OCI-LY7 (cell line): Measurements from ENCODE around the gene UBE2L3. TPM values are rescaled to one million over a fixed set of nuclear protein-coding genes. Genes with fewer than 3 reads are reported as not detected.

Source experiments
- BruUV-seq: library from RNA; stranded (reverse); fragments of 400-500 nt; replicated peaks from 2 replicates; lab custom pipeline; 2021; lab: Mats Ljungman, UMichigan
- CTCF ChIA-PET: fragments of 300-600 bp; sonication (Branson Sonifier 250); formaldehyde crosslinking; loops from one replicate; lab custom pipeline; 2022; ENCODE audit warnings: antibody characterized with exemption; ENCODE audit not compliant: unreplicated experiment; lab: Charles Lee
- POLR2A ChIA-PET: fragments of 300-600 bp; sonication (Branson Sonifier 250); formaldehyde crosslinking; loops from one replicate; lab custom pipeline; 2022; ENCODE audit warnings: antibody characterized with exemption; lab: Charles Lee
- DNase-seq: peaks from one replicate; pipeline ENCODE4 v3.0.0-alpha.2; 2015; ENCODE audit warnings: low spot score
- H2AFZ ChIP-seq: fragments of 200-600 bp; sonication (generic), shearing (Covaris generic); 2 replicates; pipeline ENCODE4 v1.6.1; 2014; ENCODE audit warnings: mild to moderate bottlenecking, antibody characterized with exemption, low read length, moderate library complexity
- H3K27ac ChIP-seq: fragments of 200-600 bp; sonication (generic); 2 replicates; pipeline ENCODE4 v1.5.1; 2014; ENCODE audit warnings: mixed run types, low read depth, mild to moderate bottlenecking, moderate library complexity, low read length, inconsistent platforms; ENCODE audit not compliant: poor library complexity, severe bottlenecking
- H3K36me3 ChIP-seq: fragments of 200-600 bp; sonication (generic); 2 replicates; pipeline ENCODE4 v1.6.1; 2014; ENCODE audit warnings: mild to moderate bottlenecking, antibody characterized with exemption, low read length, moderate library complexity, mixed read lengths; ENCODE audit not compliant: insufficient read depth
- H3K4me1 ChIP-seq: fragments of 200-600 bp; sonication (generic); 2 replicates; pipeline ENCODE4 v1.5.1; 2014; ENCODE audit warnings: mild to moderate bottlenecking, low read length; ENCODE audit not compliant: insufficient read depth, poor library complexity, severe bottlenecking
- H3K4me2 ChIP-seq: fragments of 200-600 bp; sonication (generic); 2 replicates; pipeline ENCODE4 v1.6.1; 2014; ENCODE audit warnings: mild to moderate bottlenecking, low read length
- H3K4me3 ChIP-seq: fragments of 200-600 bp; sonication (generic); 2 replicates; pipeline ENCODE4 v1.5.1; 2014; ENCODE audit warnings: mild to moderate bottlenecking, low read depth, low read length; ENCODE audit not compliant: poor library complexity, severe bottlenecking
- H3K79me2 ChIP-seq: fragments of 200-600 bp; sonication (generic); 2 replicates; pipeline ENCODE4 v1.6.1; 2016; ENCODE audit warnings: low read depth, mild to moderate bottlenecking, low read length, moderate library complexity, mixed read lengths; ENCODE audit not compliant: insufficient read depth
- H3K9me2 ChIP-seq: fragments of 200-600 bp; sonication (generic); 2 replicates; pipeline ENCODE4 v1.6.1; 2016; ENCODE audit warnings: mild to moderate bottlenecking, low read length, mixed read lengths; ENCODE audit not compliant: insufficient read depth
- H3K9me3 ChIP-seq: fragments of 200-600 bp; sonication (generic); 2 replicates; pipeline ENCODE4 v1.6.1; 2014; ENCODE audit warnings: mild to moderate bottlenecking, mixed run types, low read length, mixed read lengths
- H4K20me1 ChIP-seq: fragments of 200-600 bp; sonication (generic); 2 replicates; pipeline ENCODE4 v1.6.1; 2014; ENCODE audit warnings: mild to moderate bottlenecking, antibody characterized with exemption, low read length, moderate library complexity, mixed read lengths; ENCODE audit not compliant: insufficient read depth
- EZH2phosphoT487 ChIP-seq: fragments of 200-600 bp; sonication (generic); IDR thresholded peaks from 2 replicates; pipeline ENCODE4 v1.6.1; 2018; ENCODE audit warnings: low read depth, borderline replicate concordance, mild to moderate bottlenecking, mixed run types, antibody characterized with exemption, low read length, moderate library complexity, mixed read lengths
- intact Hi-C: fragments of 100-400 bp; cut with micrococcal nuclease; formaldehyde crosslinking; loops from one replicate; pipeline ENCODE4 v1.10.0; 2022; ENCODE audit not compliant: unreplicated experiment
- total RNA-seq, 2 experiments: library from RNA; depleted of rRNA in 1 of 2; stranded (reverse); fragments of >200 nt in 1 of 2; shearing (Covaris generic) in 1 of 2; gene quantifications; 2 replicates each; pipeline ENCODE4 v1.2.3, GENCODE V29; 2014 to 2022
- TF ChIP-seq, protein P1 (sequence below): fragments of 200-600 bp; sonication (generic); conservative IDR thresholded peaks from 2 replicates; pipeline ENCODE4 v1.5.1; 2014; ENCODE audit warnings: mild to moderate bottlenecking, antibody characterized with exemption, low read length, moderate library complexity, mixed read lengths

UBE2L3 gene
- total RNA-seq, 2 experiments from 2014 or later: 63.8 to 67.1 TPM

DNA sequence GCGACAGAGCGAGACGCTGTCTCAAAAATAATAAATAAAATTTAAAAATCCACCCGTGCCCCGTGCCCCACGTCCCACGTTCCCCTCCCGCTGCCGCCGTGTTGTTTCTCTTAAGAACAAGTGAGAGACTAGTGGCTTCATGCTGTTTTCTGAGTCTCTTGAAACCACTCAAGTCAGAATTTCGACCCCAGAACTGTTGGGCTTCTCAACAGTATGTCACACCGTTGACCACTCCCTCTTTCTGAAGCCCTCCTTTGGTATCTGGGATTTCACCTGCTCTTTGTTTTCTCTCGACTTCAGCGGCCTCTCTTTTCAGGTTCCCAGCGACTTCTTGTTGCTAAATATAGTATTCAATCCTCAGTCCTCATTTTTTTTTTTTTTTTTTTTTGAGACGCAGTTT, 99.3 kb downstream of the UBE2L3 start:
- H3K27ac ChIP-seq: peak overlapping the region; percentile 63
- H3K4me1 ChIP-seq: peaks cover 54% of the 10 kb centered on the region
- no peak for DNase-seq
- ChIA-PET CTCF (interaction anchor here (1.2 kb wide), 1 partner anchor 13 kb away, joined by 3 read pairs; no protein-coding TSS in a partner anchor), POLR2A (no interaction called here)
- no peaks in the 10 kb centered on the region for H3K9me2 ChIP-seq
- peak overlapping the region; percentile 72 for H3K4me2 ChIP-seq
- TF ChIP-seq, protein P1, sequence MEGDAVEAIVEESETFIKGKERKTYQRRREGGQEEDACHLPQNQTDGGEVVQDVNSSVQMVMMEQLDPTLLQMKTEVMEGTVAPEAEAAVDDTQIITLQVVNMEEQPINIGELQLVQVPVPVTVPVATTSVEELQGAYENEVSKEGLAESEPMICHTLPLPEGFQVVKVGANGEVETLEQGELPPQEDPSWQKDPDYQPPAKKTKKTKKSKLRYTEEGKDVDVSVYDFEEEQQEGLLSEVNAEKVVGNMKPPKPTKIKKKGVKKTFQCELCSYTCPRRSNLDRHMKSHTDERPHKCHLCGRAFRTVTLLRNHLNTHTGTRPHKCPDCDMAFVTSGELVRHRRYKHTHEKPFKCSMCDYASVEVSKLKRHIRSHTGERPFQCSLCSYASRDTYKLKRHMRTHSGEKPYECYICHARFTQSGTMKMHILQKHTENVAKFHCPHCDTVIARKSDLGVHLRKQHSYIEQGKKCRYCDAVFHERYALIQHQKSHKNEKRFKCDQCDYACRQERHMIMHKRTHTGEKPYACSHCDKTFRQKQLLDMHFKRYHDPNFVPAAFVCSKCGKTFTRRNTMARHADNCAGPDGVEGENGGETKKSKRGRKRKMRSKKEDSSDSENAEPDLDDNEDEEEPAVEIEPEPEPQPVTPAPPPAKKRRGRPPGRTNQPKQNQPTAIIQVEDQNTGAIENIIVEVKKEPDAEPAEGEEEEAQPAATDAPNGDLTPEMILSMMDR: no peak
- no peak for TF ChIP-seq EZH2phosphoT487
- H3K9me3 ChIP-seq: no peaks in the 10 kb centered on the region
- no peak overlapping the region; the same call in 1 of the 2 replicates for H2AFZ ChIP-seq
- peak overlapping the region; percentile 93 for H3K4me3 ChIP-seq
- BruUV-seq: no TSS peak
- intact Hi-C loops: loop anchor here (5.0 kb wide), 1 partner anchor 41 kb away; no protein-coding TSS in a partner anchor
- peaks cover 28% of the 10 kb centered on the region for H3K36me3 ChIP-seq
- H3K79me2 ChIP-seq: peaks cover 46% of the 10 kb centered on the region
- no peaks in the 10 kb centered on the region for H4K20me1 ChIP-seq

DNA sequence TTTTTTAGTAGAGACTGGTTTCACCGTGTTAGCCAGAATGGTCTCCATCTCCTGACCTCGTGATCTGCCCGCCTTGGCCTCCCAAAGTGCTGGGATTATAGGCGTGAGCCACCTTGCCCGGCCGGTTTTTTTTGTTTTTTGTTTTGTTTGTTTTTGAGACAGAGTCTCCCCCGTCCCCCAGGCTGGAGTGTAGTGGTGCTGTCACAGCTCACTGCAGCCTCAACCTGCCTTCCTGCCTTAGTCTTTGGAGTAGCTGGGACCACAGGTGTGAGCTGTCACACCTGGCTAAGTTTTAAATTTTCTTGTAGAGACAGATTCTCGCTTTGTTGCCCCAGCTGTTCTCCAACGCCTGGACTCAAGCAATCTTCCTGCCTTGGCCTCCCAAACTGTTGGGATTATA, 101.5 kb downstream of the UBE2L3 start:
- no TSS peak for BruUV-seq
- peaks cover 65% of the 10 kb centered on the region for H3K4me1 ChIP-seq
- peak overlapping the region; percentile 24 for H3K4me3 ChIP-seq
- TF ChIP-seq, protein P1: no peak
- no peak for TF ChIP-seq EZH2phosphoT487
- no peaks in the 10 kb centered on the region for H3K9me3 ChIP-seq
- no peaks in the 10 kb centered on the region for H4K20me1 ChIP-seq
- POLR2A ChIA-PET: interaction anchor here (0.5 to 1.0 kb wide), 2 partner anchors 29 to 104 kb away, joined by 3 to 5 read pairs; no protein-coding TSS in a partner anchor
- H3K27ac ChIP-seq: peak overlapping the region; percentile 71
- H3K36me3 ChIP-seq: peaks cover 50% of the 10 kb centered on the region
- peak; percentile 80 for DNase-seq
- H2AFZ ChIP-seq: no peak overlapping the region
- H3K9me2 ChIP-seq: no peaks in the 10 kb centered on the region
- H3K4me2 ChIP-seq: peak overlapping the region; percentile 68
- intact Hi-C loops: loop anchor here (5.0 kb wide), 1 partner anchor 38 kb away; no protein-coding TSS in a partner anchor
- CTCF ChIA-PET: no interaction called here
- H3K79me2 ChIP-seq: peaks cover 46% of the 10 kb centered on the region

DNA sequence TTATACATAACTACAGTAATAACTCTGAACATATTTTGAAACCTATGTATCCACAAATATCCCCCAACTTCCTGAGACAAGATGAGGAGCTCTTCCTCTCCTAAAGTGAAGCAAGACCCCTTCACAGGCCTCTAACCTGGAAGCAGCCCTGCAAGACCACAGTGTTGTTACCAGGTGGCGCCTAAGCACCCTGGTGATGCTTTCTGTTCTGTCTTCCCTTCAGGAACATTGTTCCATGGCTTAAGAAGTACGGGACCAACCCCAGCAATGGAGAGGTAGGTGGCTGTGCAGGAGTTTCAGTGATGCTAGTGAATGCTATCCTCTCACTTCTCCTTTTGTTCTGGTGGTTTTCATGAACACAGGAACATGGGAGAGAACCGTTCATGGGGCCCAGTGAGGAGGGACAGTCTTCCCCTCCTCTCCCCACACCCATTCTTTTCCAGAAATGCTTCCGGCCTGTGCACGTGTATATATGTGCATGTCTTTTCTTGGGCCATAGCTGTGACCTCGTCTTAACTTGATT, 104.7 kb downstream of the UBE2L3 start:
- no TSS peak for BruUV-seq
- DNase-seq: peak; percentile 37
- peaks cover 77% of the 10 kb centered on the region for H3K36me3 ChIP-seq
- H3K4me3 ChIP-seq: no peak overlapping the region
- intact Hi-C loops: no loop called here
- peak overlapping the region; percentile 68 for H3K4me2 ChIP-seq
- TF ChIP-seq, protein P1: peak; percentile 39; the same call in 1 of the 2 replicates
- TF ChIP-seq EZH2phosphoT487: no peak
- no peaks in the 10 kb centered on the region for H3K9me2 ChIP-seq
- H3K27ac ChIP-seq: peak overlapping the region; percentile 71
- H4K20me1 ChIP-seq: no peaks in the 10 kb centered on the region
- H2AFZ ChIP-seq: no peak overlapping the region
- CTCF ChIA-PET: no interaction called here
- H3K9me3 ChIP-seq: no peaks in the 10 kb centered on the region
- POLR2A ChIA-PET: interaction anchor here (0.7 kb wide), 1 partner anchor 42 kb away, joined by 3 read pairs; no protein-coding TSS in a partner anchor
- H3K4me1 ChIP-seq: peaks cover 53% of the 10 kb centered on the region
- H3K79me2 ChIP-seq: peaks cover 35% of the 10 kb centered on the region
